HG02973 (cell line): Measurements from ENCODE around the gene KIDINS220.
A peak's percentile ranks its signal among the peaks of the same experiment; 100 is the strongest.

Source experiments
- ATAC-seq: cut with Tn5 transposase; IDR thresholded peaks from one replicate; pipeline ENCODE4 v1.9.1; 2021; ENCODE audit warnings: moderate library complexity; ENCODE audit not compliant: unreplicated experiment

KIDINS220 gene

DNA sequence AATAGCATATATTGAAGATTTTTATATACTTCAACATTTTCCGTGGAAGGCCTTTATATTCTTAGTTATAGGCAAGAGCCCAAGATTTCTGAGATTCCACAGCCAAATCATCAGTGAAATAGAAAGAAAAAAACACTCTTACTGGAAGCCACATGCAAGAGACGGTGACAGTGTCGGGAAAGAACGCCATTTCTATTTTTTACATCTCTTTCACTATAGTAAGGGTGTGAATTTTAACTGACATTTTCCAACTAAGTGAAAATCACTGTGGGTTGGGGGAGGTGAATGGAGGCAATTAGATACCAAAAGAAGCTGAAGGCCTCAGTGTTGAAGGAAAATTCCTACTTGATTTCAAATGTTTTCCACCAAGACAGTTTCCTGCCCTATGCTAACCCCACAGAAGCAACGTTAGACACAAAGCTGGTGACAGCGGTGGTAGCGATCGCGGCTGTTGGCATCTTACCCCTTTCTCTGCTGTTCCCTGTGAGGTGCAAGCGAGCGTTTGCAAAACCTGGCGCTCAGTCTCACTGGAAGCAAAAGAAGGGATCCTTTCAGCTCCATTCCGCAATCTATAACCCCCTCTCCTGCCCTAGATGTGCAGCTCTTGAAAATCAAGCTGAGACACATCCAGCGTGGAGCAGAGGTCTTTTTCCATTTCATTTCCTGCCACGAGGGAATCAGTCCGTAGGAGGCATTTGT, 135.6 kb downstream of the KIDINS220 start:
- no peak for ATAC-seq

GRCh38 chr2:8699839-8700238, 137.6 kb downstream of the KIDINS220 start:
- no peak for ATAC-seq

- ATAC-seq = no peak
Measured at GRCh38 chr2:8697190-8697589, 140.2 kb downstream of the KIDINS220 start.

GRCh38 chr2:8694737-8695136, 142.7 kb downstream of the KIDINS220 start:
- ATAC-seq = no peak

GRCh38 chr2:8693157-8693821, 144.1 kb downstream of the KIDINS220 start:
- no peak for ATAC-seq

GRCh38 chr2:8692783-8693156, 144.6 kb downstream of the KIDINS220 start:
- ATAC-seq = no peak

DNA sequence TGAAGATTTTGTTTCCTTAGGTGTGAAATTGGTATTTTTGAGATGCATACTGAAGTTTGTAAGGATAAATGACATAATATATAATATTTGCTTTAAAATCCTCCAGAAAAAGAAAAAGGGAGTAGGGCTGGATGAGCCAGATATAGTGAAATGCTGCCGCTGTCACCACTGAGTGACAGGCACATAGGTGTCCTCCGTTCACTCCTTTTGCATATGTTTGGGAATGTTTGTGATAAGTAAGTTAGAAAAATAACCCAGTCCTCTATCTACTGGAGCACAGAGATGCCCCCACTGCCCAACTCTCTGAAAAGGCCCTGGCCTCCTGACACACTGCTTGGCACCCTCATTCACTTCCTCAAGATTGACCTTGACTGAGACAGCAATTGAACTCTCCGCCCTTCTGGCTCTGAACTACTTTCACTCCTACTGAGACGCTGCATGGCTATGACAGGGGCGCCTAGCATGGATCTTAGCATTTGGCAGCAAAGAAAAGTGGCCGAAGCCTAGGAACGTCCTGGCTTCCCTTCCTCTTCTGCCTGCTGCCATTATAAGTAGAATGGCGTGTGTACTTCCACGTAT, 145.5 kb downstream of the KIDINS220 start:
- ATAC-seq = no peak

- ATAC-seq = peak; percentile 20
Measured at GRCh38 chr2:8685697-8686358, 151.6 kb downstream of the KIDINS220 start.

GRCh38 chr2:8684878-8685696, 152.3 kb downstream of the KIDINS220 start:
- no peak for ATAC-seq

GRCh38 chr2:8684540-8684877, 152.9 kb downstream of the KIDINS220 start:
- ATAC-seq = no peak

DNA sequence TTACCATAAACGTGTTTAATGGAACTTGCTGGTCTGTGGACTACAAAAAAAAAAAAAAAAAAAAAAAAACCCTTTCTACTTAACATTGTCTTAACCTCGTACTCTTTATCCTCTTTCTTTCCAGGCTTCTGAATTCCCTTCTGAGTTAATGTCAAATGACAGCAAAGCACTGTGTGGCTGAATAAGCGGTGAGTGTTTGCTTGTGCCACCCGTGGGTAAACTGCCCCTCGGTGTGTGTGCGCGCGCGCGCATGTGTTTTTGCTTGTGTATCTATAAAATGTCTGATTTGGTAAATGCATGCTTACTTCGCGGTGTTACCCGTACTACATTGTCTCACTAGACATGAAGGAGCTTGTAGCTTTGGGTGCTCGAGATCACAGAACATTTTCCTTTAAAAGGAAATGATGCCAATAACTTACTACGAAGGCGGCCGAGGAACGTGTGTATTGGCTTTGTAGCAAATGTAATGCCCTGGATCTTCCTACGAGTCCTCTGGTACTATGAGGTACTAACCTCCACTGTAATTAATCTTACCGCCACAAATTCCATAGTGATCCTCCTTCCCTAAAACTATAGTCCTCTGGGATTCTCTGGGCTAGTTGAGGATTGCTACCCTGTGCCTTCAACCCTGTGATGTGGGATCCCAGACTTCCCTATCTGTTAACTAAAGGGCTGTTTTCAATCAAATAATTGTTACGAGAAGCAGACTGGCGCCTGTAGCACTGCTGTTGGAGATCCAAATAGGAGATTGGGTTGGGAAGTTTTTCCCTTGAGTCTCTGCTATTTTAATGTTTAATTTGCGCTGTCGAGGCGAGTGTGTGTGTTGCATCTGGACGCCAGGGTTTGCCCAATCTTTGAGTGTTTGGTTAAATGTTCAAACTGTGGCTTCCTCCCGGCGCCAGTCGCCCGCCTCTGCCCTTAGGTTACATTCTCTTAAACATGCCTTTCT, 154.4 kb downstream of the KIDINS220 start:
- ATAC-seq = no peak

- ATAC-seq = peak; percentile 70
Measured at GRCh38 chr2:8681786-8682692, 155.4 kb downstream of the KIDINS220 start, which contains the start of gene ID2. TSS of gene ID2 (plus strand) at chr2:8682056. CDS start at chr2:8682166, 110 bp downstream.

- ATAC-seq = no peak
Measured at GRCh38 chr2:8680822-8681760, 156.3 kb downstream of the KIDINS220 start.

- ATAC-seq = no peak
Measured at GRCh38 chr2:8679827-8680731, 157.3 kb downstream of the KIDINS220 start.

DNA sequence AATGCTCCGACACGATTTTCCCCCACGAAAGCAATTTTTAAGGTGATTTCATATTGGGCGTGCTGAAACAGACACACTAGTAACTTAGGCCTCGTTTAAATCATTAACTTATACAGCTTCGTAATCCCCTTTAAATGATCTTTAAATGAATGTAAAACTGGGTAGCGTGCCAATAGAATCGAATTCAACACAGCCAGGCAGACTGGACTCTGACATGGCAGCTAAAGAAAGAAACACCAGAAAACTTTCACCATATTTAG, 157.9 kb downstream of the KIDINS220 start:
- no peak for ATAC-seq
